Mammary epithelial cell (primary cell): Measurements from ENCODE around the gene CCDC138.

Experiments
- EZH2 ChIP-seq: IDR thresholded peaks from 2 replicates; pipeline ENCODE4 v1.6.1; 2012; ENCODE audit warnings: low read length, inconsistent platforms, borderline replicate concordance
- TF ChIP-seq, protein P1 (sequence below), 2 donors: IDR thresholded peaks in 1 of 2; conservative IDR thresholded peaks in 1 of 2; 2 replicates each; pipeline ENCODE4 v1.5.1; 2011 to 2012; ENCODE audit warnings: inconsistent platforms in 2 of 2, low read length in 2 of 2, mild to moderate bottlenecking in 2 of 2, control low read depth in 1 of 2, low read depth in 1 of 2; ENCODE audit not compliant: insufficient read depth in 1 of 2; ENCODE audit errors: extremely low read depth in 1 of 2

DNA sequence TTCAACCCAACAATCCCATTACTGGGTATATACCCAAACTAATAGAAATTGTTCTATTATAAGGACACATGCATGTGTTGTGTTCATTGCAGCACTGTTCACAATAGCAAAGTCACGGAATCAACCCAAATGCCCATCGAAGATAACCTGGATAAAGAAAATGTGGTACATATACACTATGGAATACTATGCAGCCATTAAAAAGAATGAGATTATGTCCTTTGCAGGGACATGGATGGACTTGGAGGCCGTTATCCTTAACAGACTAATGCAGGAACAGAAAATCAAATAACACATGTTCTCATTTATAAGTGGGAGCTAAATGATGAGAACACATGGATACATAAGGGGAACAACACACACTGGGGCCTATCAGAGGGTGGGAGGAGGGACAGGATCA, 65.8 kb downstream of the CCDC138 start:
- TF ChIP-seq, protein P1, sequence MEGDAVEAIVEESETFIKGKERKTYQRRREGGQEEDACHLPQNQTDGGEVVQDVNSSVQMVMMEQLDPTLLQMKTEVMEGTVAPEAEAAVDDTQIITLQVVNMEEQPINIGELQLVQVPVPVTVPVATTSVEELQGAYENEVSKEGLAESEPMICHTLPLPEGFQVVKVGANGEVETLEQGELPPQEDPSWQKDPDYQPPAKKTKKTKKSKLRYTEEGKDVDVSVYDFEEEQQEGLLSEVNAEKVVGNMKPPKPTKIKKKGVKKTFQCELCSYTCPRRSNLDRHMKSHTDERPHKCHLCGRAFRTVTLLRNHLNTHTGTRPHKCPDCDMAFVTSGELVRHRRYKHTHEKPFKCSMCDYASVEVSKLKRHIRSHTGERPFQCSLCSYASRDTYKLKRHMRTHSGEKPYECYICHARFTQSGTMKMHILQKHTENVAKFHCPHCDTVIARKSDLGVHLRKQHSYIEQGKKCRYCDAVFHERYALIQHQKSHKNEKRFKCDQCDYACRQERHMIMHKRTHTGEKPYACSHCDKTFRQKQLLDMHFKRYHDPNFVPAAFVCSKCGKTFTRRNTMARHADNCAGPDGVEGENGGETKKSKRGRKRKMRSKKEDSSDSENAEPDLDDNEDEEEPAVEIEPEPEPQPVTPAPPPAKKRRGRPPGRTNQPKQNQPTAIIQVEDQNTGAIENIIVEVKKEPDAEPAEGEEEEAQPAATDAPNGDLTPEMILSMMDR (conservative IDR thresholded peaks at IDR 0.05 in 1 of 2, IDR thresholded peaks at IDR 0.05 in 1 of 2; ENCODE audit: extremely low read depth in 1 of 2, insufficient read depth in 1 of 2, low read depth in 1 of 2, low read length in 2 of 2) = no peak
- TF ChIP-seq EZH2 = no peak
